Stomach (tissue), 4 donors: ENCODE data around the gene ZC3H7B.

ENCODE experiments used
- CTCF ChIP-seq, 7 experiments: fragments of 450-650 bp in 4 of 7; fragments of 200-600 bp in 3 of 7; sonication (generic) in 3 of 7; IDR thresholded peaks; one replicate each; pipeline ENCODE4 v1.5.1; 2016 to 2019; ENCODE audit warnings: antibody characterized with exemption in 7 of 7, control low read depth in 2 of 7, mild to moderate bottlenecking in 1 of 7
- EP300 ChIP-seq: sonication (generic); formaldehyde crosslinking; IDR thresholded peaks from one replicate; pipeline ENCODE4 v1.6.1; 2017; ENCODE audit warnings: antibody characterized with exemption
- POLR2A ChIP-seq, 4 donors: fragments of 450-650 bp; IDR thresholded peaks; one replicate each; pipeline ENCODE4 v1.6.1; 2016; ENCODE audit warnings: antibody characterized with exemption in 4 of 4, control low read depth in 2 of 4, mild to moderate bottlenecking in 1 of 4, moderate library complexity in 1 of 4
- POLR2AphosphoS5 ChIP-seq, 3 donors: sonication (generic); formaldehyde crosslinking; IDR thresholded peaks; one replicate each; pipeline ENCODE4 v1.6.1; 2016; ENCODE audit warnings: antibody characterized with exemption in 3 of 3

GRCh38 chr22:41340357-41340756, 39.0 kb downstream of the ZC3H7B start:
- TF ChIP-seq CTCF (IDR thresholded peaks at IDR 0.05) = no peak
- TF ChIP-seq POLR2A (IDR thresholded peaks at IDR 0.05) = no peak
- no peak for TF ChIP-seq EP300
- TF ChIP-seq POLR2AphosphoS5 (IDR thresholded peaks at IDR 0.05) = no peak
